Renal pelvis (tissue), 4 donors: Measurements from ENCODE around the gene LIPA. TPM values are rescaled to one million over a fixed set of nuclear protein-coding genes. Genes with fewer than 3 reads are reported as not detected.
"Not testable (repeated sequence)": the region's sequence is repeated elsewhere in the genome, so short reads cannot be mapped to it uniquely, and the experiment has no call there.

Source experiments
- DNase-seq: peaks from one replicate; pipeline ENCODE4 v3.0.0-alpha.2; 2013
- polyA plus RNA-seq, 3 donors: library from polyadenylated mRNA; unstranded; fragments of 120-200 nt; gene quantifications; one replicate each; pipeline ENCODE4 v1.2.1, GENCODE V29; 2013; ENCODE audit not compliant: insufficient read length in 3 of 3

LIPA gene
- polyA plus RNA-seq, 3 donors, result 45.4 to 48.2 (median 47.4) TPM

DNA sequence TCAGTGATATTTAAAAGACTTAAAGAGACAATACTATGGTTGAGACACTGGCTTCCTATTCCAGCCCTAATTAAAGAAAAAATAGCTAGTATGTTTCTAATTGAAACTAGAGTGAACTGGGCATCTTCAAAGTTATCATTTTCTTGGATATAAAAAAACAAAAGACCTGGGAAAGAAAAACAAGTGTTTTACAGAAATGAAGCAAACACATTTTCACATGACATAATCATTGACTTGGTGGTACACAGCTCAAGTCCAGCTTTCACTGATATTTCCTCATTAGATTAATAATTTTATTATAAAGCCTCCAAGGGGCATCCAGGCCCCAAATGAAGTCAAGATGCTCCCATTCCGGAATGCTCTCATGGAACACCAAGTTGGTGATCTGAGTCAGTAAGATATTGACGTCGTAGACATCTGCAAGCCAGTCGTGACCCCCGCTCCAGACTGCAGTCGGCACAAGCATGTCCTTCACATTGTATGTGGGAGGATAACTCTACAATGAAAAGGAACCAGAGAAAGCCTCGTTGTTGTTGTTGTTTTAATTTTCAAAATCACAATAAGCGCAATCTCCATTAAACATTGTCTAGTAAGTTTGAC, 36.9 kb downstream of the LIPA start:
- no peak for DNase-seq

DNA sequence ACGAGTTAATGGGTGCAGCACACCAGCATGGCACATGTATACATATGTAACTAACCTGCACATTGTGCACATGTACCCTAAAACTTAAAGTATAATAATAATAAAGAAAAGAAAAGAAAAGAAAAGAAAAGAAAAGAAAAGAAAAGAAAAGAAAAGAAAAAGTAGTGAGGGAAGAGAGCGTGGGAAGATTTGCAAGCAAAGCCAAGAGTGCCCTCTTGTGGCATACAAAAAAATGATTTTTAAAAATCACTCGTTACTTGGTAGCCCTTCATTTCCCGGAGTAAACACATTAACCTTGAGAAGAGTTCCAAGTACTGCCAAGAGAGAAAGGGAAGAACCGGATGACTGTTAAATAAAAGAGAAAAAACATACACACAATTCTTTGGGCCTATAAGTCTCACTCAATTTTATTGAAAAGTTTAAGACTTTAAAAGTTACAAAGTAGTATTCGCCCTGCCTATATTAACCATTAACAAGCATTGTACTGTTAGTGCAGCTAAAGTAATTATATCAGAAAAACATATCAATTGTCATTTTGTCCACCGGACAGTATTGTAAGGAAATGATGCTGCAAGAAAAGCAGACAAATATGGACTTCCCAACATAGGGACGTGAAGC, 38.3 kb downstream of the LIPA start:
- no peak for DNase-seq

DNA sequence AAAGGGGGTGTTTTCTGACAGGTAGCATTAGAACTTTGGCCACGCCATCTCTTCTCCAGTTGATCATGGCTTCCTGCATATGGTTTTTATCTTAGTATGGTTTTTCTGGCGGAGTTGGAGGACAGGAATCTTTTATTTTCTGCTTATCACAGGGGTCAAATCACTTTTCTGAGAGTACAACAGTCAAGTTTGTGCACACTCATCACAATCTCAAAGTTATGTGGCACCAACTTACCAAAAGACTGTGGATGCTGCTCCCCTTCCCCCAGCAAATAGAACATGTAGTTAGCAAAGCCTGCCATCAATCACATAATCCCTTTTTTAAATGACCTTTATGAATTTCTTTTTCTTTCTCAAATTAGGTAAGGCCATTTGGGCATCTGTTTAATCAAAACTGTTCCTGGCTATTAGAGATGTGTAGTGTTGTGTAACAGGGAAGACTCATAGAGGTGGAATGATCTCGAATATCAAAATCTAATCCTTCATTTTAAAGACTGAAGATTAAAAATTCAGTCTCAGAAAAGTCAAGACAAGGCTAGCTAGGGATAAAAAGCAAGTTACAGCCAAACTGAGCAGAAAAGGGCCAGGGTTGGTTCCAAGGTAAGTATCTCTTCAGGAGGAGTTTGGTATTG, 40.7 kb downstream of the LIPA start:
- DNase-seq, result no peak

DNA sequence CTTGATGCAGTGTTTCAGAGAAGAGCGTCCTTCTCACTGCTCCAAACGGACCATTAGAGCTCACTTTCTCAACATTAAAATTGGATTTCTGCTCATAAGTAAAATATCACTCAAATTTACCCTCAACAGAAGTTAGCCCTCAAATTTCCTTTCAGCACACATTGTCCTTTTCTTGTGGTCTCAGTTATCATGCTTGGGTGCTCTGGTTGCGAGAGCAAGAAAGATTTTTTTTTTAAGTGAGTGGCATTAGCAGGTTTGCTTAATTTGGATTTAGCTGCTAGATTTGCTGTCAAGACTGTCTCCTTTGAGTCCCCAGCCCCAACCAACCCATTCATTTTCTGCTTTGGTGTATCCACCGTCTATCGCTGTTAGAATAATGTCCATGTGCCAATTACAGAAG, 41.9 kb downstream of the LIPA start:
- DNase-seq, result no peak

DNA sequence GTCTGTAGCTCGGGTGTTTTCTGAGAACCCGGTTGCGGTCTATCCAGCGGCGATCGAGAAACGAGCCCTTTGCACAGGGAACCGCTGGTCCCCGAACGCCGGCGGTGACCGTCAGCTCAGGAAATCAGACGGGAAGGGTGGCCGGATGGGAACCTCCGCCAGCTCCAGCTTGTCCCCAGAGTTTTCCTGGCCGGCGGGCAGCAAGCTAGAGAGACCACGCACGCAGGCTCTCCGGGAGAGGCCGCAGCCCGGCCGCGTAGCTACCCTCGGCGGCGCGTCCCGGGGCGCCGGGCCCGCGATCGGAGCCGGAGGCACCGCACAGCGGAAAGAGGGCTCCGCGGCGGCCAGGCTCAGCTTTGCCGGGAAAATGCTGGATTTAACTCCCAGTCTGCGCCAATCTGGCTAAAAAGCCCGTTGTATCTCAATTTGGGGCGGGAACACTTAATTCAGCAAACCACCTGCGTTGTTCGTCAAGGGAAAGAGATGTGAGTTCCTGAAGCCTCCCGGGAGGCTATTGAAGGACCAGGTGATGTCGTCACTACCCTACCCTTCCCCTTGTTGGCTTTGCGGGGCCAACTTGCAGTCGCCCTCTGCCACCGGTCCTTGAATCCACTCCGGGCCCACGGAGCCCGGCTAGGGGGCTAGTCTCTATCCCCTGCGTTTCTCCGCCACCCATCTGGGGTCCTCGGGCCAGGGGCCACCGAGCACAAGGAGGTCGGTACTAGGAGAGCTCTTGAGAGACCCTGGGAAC, 43.6 kb downstream of the LIPA start:
- DNase-seq, result no peak

DNA sequence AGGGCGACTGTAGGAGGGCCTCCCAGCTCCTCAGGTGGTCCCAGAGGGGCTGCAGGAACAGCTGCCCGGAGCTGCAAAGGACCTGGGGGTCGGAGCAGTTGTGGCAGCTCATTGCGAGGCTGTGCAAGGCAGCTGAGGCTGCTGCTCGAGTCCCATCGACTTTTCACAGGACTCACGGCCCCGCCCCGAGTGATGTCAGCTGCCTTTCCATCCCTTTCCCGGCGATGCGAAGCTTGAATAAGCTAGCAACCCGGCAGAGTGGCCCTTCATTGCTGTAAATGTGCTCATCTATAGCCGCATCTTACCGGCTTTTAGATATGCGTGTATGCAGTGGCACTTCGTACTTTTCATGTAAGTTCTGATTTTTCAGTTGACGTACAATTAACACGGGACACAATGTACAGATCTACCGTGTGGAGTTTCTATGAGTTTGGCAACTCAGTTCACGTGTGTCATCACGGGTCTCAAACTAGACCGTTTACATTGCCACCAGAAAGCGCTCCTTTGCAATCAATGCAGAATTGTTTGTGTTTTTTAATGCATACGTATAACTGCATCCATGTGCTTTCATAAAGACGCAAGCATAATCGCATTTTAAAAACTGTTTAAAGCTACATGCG, 44.3 kb downstream of the LIPA start, which contains the start of gene CH25H:
CH25H (minus strand) TSS at position 137 of the 620 bp plus-strand sequence; CDS start at position 112, 25 bp downstream.
- peak; percentile 71 for DNase-seq

DNA sequence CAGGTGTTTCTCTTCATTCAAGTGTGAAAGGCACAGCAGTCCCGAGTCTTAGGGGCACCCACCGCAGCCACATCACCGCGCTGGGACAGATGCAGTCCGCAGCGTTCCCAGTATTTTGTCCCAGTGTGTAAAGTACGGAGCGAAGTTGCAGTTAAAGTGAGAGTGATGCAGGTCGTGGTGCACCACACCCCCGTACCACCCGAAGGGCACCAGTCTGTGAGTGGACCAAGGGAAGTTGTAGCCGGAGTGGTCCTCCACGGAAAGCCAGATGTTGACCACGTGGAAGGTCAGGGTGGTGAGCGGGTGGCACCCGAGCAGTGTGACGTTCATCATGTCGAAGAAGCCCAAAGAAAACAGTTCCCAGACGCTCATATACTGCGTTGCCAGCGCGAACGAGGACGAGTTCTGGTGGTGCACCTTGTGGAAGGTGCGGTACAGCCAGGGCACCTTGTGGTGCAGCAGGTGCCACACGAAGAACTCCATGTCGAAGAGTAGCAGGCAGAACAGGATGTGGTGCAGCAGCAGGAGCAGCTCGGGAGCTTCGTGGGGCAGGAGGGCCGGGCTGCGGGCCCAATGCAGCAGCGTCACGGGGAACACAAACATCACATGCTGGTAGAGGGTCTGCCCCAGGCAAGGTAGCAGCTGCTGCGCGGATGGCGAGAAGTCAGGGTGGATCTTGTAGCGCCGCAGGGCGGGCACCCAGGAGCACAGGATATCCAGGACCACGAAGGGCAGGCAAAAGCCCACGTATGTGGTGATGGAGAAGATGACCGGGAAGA, 45.0 kb downstream of the LIPA start:
- DNase-seq, result no peak

DNA sequence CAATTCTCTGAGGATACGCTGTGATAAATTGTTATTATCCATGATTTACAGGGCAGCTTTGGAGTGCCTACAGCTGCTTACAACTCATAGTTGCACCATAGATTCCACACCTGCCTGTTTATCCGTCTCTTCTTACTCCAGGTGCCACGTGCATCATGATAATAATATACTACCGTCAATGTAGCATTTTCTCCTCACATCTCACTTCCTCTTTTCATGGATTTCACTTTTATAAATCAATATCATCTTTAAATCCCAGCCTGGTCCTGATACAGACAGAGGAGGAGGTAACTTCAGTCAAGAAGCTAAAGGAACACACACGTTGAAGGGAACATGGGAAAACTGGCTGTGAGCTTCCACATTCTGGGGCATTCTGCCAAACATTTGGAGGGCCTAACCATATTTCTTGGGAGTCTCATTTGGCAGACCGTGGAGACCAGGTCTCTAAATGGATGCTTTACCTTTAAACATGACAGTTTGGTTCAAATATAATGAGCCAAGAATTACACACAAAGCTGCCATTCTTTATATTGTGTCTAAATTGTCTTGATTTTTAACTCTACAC, 46.9 kb downstream of the LIPA start:
- no peak for DNase-seq

DNA sequence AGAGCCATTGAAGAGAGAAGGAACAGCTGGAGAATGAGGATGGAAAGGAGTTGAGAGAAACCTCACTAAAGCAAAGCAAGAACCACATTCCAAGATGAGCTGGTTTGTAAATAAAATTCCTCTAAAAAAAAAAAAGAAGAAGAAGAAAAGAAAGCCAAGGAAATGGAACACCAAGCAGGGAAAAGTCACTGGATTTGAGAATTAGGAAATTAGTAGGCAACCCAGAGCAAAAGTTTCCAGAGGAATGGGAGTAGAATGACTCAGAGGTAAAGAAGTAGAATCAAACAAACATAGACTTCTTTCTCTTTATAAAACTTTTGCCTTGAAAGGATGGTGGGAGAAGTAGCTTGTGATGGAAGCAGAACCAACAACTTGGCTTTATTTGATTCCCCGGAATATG, 48.3 kb downstream of the LIPA start:
- DNase-seq, result no peak

DNA sequence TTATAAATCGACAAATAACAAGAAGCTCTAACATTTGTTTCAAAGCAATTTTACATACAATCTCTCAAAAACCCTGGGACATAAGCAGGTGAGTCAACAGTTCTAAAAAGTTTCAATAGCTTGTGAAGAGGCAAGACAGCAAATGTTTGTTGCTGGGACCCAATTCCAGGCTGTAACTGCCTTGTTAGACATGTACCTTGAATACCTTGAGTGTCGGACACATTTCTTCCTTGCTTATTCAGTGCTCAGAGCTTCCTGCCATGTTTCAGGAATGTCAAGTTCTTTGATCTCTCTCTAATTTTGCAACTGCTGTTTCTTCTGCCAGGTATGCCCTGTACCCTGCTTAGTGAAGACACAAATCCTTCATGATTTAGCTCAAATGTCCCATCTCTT, 49.5 kb downstream of the LIPA start:
- DNase-seq, result no peak

DNA sequence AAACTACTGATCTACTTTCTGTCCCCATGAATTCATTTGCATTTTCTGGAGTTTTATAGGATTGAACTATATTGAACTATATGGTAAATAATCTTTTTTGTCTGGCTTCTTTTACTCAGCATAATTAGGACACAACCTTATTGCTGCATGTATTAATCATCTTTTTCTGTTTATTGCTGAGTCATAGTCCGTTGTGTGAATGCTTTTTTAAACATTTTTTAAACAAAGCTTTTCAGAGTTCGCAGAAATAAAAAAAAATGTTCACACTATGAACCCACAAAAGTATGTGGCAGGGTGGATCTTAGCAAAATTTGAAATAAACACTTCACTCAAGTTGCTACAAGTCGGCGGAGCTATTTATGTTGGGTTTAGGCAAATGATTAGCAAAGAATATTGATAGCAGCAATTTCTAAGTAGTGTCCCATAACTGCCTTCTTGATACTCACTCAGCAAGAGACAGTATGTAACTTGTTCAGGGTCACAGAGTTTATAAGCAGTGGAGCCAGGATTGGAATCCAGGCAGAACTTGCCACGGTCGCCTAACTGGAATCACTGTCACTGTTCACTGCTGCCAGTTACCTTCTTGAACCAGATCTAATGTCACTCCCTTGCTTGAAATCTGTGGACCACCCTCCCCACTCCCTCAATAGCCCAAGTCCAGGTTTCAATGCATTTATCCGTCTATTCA, 50.1 kb downstream of the LIPA start:
- no peak for DNase-seq

DNA sequence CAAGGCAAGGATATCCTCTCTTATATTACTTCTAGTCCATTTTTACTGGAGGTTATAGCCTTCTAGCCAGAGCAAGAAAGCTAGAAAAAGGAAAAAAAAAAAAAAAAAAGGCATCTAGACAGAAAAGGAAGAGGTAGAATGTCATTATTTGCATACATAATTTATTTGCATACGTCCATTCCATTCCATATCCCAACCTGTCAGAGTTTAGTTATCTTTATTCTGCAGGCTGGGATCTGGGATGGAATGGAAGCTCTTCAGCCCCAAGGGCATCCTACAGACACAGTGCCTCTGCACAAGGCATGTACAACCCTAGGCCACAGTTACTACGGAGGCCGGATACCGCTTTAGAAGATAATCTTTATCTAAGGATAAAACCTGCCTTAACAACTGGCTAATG, 54.1 kb downstream of the LIPA start:
- no peak for DNase-seq

DNA sequence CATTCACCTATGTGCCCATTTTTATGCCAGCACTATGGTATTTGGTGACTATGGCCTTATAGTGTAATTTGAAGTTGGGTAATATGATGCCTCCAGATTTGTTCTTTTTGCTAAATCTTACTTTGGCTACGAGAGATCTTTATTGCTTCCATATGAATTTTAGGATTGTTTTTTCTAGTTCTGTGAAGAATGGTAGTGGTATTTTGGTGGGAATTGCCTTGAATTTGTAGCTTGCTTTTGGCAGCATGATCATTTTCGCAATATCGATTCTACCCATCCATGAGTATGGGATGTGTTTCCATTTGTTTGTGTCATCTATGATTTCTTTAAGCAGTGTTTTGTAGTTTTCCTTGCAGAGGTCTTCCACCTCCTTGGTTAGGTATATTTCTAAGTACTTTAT, 60.3 kb downstream of the LIPA start:
- DNase-seq, result not testable (repeated sequence)

DNA sequence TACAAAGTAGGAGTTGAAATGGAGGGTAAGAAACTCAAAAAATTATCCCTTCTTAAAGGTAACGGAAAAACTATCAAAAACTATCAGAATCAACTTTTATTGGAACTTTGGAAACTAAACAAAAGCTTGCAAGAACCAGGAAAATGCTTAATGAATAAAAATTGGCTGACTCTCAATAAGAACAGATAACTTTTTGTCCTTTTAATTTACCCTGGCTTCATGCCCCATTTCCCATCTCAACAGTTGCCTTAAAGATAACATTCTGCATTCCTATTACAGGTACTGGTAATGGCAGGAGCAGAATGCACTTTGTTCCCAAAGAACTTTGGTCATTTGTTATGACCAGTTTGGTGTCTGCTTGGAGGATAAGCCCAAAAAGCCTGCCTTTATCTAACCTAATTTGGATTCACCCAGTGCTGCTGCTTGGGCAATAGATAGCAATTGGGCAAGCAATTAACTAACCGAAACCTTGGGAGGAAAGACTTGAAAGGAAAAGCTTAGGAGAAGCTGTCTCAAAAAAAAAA, 62.3 kb downstream of the LIPA start:
- no peak for DNase-seq

DNA sequence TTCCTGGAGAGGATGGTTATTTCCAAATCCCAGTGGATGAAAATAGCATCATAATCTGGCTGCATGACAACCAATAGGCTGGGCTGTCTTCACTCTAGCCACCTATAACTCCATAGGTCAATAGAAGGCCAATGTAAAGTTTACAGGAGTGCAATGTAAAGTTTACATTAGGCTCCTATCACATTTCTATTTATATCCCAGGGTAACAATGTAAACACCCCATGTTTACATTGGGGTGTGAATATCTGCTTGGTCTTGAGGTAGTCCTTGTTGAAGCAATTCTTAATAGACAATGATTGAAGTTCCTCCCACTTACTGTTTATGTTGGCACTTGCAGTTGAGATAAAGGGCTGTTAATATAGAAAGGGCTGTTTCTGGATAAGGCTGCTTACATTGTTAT, 65.9 kb downstream of the LIPA start:
- no peak for DNase-seq

DNA sequence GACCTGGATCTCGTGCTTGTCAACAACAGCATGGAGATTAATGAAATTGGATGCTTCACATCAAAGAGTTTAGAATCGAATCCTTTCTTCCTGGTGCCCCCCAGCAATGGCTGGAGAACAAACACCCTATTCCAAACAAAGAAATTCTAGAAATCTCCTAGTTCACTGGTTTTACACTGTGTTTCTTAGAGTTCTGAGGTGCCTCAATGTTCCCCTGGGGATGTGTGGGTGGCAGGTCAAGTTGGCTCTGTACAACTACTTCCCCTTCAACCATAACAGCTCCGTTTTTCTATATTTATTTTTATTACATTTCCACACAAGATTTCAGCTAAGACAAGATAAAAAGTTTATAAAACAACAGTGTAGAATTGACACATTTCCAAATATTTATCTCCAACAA, 66.9 kb downstream of the LIPA start:
- DNase-seq, result no peak

DNA sequence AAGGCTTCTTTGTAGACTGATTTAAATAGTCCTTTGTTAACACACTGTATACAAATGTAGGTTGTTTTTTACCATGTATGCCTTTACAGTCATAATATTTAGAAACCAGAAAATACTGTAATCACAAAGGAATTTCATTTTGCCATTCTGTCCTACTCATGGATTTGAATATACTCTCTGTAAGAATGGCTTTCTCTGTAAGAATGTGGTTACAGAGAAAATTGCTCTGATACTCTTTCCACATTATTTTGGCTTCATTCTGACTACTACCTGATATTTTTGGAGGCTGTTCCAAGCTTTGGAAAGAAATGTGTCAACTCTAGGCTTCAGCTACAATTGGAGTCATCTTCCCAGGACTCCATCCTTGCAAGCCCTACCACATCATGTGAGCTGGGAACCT, 68.0 kb downstream of the LIPA start:
- DNase-seq, result no peak

DNA sequence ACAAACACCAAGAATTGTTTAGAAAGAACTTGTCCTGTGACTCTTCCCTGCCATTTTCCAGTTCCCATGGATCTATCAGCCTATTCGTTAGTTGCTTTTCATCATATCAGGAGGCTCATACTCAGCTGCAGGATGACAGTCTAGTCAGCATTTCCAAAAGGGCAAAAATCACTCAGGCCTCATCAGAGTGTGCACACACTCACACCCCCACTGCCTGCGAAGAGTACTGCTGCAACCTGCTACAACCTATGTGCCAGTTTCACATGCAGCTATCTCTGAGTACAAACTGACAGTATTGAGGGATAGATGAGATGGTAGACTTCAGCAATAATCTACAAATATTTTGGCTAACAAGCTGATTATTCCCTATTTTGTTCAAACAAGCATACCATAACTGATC, 68.7 kb downstream of the LIPA start:
- no peak for DNase-seq

DNA sequence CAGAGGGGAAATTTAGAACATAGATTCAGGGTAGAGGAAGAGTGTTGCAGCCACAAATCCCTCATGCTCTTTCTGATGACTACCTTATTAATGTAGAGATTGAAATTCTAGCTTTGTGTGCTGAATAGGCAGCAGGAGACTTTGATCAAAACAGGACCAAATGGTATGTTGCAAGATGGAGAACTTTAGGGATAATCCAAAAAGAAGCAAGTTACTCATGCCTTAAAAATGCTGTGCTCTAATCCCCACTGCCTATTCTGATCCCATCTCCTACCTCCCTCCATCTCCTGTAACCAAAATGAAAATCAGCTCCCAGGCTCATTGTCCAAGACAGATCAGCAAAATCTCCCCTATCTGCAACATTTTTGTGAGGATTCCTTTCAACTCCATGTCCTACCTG, 75.8 kb downstream of the LIPA start:
- no peak for DNase-seq

DNA sequence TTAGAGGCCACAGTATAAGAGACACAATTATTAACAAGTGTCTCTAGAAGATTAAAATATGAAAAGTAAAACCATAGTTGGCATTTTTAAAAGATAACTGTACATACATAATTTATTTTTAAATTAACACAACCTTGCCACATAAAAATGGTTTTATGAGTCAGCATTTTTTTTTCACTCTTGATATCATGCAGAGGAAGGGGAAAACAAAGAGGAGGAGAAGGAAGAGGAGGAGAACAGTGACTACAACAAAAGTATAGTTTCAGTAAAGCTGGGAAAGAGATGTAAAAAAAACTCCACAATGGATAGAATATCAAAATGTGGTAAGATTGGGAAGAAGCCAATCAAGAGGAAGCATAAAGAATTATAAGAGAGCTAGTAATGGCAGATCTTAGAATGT, 78.5 kb downstream of the LIPA start:
- DNase-seq, result no peak
